ENCODE results near the gene ZNF335. TPM values are rescaled to one million over a fixed set of nuclear protein-coding genes. Genes with fewer than 3 reads are reported as not detected.
"Not testable (repeated sequence)": the region's sequence is repeated elsewhere in the genome, so short reads cannot be mapped to it uniquely, and the experiment has no call there.

The ZNF335 gene
- total RNA-seq, 3 donors from 2014 or later = 39.7 to 46.4 (median 41.6) TPM

- H3K36me3 Mint-ChIP-seq (ENCODE audit: insufficient read depth) = no peaks in the 10 kb centered on the region
- no peak overlapping the region for H3K4me3 Mint-ChIP-seq
- no peak for ATAC-seq
- no peak for DNase-seq
- peaks cover 44% of the 10 kb centered on the region for H3K4me1 Mint-ChIP-seq (ENCODE audit: low read depth)
- H3K9me3 Mint-ChIP-seq = no peaks in the 10 kb centered on the region
- no peaks in the 10 kb centered on the region for H3K27me3 Mint-ChIP-seq (ENCODE audit: low read depth)
Measured at GRCh38 chr20:45994761-45995493, 22.9 kb upstream of the ZNF335 start.

GRCh38 chr20:45993197-45993951 is 21.4 kb upstream of the ZNF335 start:
- ATAC-seq = peak in 1 of 2 donors; percentile 60
- peaks cover 28% of the 10 kb centered on the region for H3K4me1 Mint-ChIP-seq (ENCODE audit: low read depth)
- H3K36me3 Mint-ChIP-seq (ENCODE audit: insufficient read depth) = no peaks in the 10 kb centered on the region
- H3K27me3 Mint-ChIP-seq (ENCODE audit: low read depth) = peaks cover under 1% of the 10 kb centered on the region
- no peak for DNase-seq
- H3K9me3 Mint-ChIP-seq = no peaks in the 10 kb centered on the region
- H3K4me3 Mint-ChIP-seq = no peak overlapping the region

- H3K36me3 Mint-ChIP-seq (ENCODE audit: insufficient read depth) = no peaks in the 10 kb centered on the region
- no peak overlapping the region for H3K4me3 Mint-ChIP-seq
- no peaks in the 10 kb centered on the region for H3K9me3 Mint-ChIP-seq
- ATAC-seq (no peak), DNase-seq (no peak)
- H3K27me3 Mint-ChIP-seq (ENCODE audit: low read depth) = peaks cover 4% of the 10 kb centered on the region
- H3K4me1 Mint-ChIP-seq (ENCODE audit: low read depth) = peaks cover 13% of the 10 kb centered on the region
Measured at GRCh38 chr20:45991616-45992015, 19.6 kb upstream of the ZNF335 start.

- not testable (repeated sequence) for H3K27me3 Mint-ChIP-seq (ENCODE audit: low read depth); H3K36me3 Mint-ChIP-seq (ENCODE audit: insufficient read depth); ATAC-seq; H3K4me3 Mint-ChIP-seq; H3K9me3 Mint-ChIP-seq; DNase-seq; H3K4me1 Mint-ChIP-seq (ENCODE audit: low read depth)
Measured at GRCh38 chr20:45988830-45989229, 16.8 kb upstream of the ZNF335 start.

GRCh38 chr20:45987108-45987780 is 15.2 kb upstream of the ZNF335 start:
- H3K4me3 Mint-ChIP-seq = no peak overlapping the region
- H3K36me3 Mint-ChIP-seq (ENCODE audit: insufficient read depth) = no peaks in the 10 kb centered on the region
- peaks cover 4% of the 10 kb centered on the region for H3K4me1 Mint-ChIP-seq (ENCODE audit: low read depth)
- peaks cover 6% of the 10 kb centered on the region for H3K27me3 Mint-ChIP-seq (ENCODE audit: low read depth)
- peak; percentile 73 for DNase-seq
- no peaks in the 10 kb centered on the region for H3K9me3 Mint-ChIP-seq
- peak; percentile 96 to 99 for ATAC-seq

GRCh38 chr20:45985573-45985972 is 13.6 kb upstream of the ZNF335 start:
- Mint-ChIP-seq H3K9me3 (no peaks in the 10 kb centered on the region), H3K27me3 (ENCODE audit: low read depth) (peaks cover 6% of the 10 kb centered on the region), H3K4me3 (no peak overlapping the region), H3K4me1 (ENCODE audit: low read depth) (peaks cover 4% of the 10 kb centered on the region), H3K36me3 (ENCODE audit: insufficient read depth) (no peaks in the 10 kb centered on the region)
- ATAC-seq (no peak), DNase-seq (no peak)

GRCh38 chr20:45983279-45983743 is 11.3 kb upstream of the ZNF335 start:
- no peak overlapping the region for H3K4me3 Mint-ChIP-seq
- DNase-seq (no peak), ATAC-seq (no peak)
- peaks cover 4% of the 10 kb centered on the region for H3K27me3 Mint-ChIP-seq (ENCODE audit: low read depth)
- H3K9me3 Mint-ChIP-seq = no peaks in the 10 kb centered on the region
- H3K36me3 Mint-ChIP-seq (ENCODE audit: insufficient read depth) = no peaks in the 10 kb centered on the region
- H3K4me1 Mint-ChIP-seq (ENCODE audit: low read depth) = peaks cover 4% of the 10 kb centered on the region

- DNase-seq (no peak), ATAC-seq (no peak)
- H3K4me3 Mint-ChIP-seq = no peak overlapping the region
- peaks cover 1% of the 10 kb centered on the region for H3K27me3 Mint-ChIP-seq (ENCODE audit: low read depth)
- H3K4me1 Mint-ChIP-seq (ENCODE audit: low read depth) = peaks cover 2% of the 10 kb centered on the region
- no peaks in the 10 kb centered on the region for H3K36me3 Mint-ChIP-seq (ENCODE audit: insufficient read depth)
- H3K9me3 Mint-ChIP-seq = no peaks in the 10 kb centered on the region
Measured at GRCh38 chr20:45981261-45981660, 9.3 kb upstream of the ZNF335 start.

- Mint-ChIP-seq H3K4me3 (no peak overlapping the region), H3K9me3 (no peaks in the 10 kb centered on the region), H3K27me3 (ENCODE audit: low read depth) (no peaks in the 10 kb centered on the region), H3K4me1 (ENCODE audit: low read depth) (peaks cover 4% of the 10 kb centered on the region), H3K36me3 (ENCODE audit: insufficient read depth) (no peaks in the 10 kb centered on the region)
- ATAC-seq = no peak
- DNase-seq = no peak
Measured at GRCh38 chr20:45976086-45976485, 4.1 kb upstream of the ZNF335 start.

- H3K36me3 Mint-ChIP-seq (ENCODE audit: insufficient read depth) = no peaks in the 10 kb centered on the region
- ATAC-seq (no peak), DNase-seq (no peak)
- H3K27me3 Mint-ChIP-seq (ENCODE audit: low read depth) = no peaks in the 10 kb centered on the region
- H3K4me1 Mint-ChIP-seq (ENCODE audit: low read depth) = peaks cover 6% of the 10 kb centered on the region
- H3K9me3 Mint-ChIP-seq = no peaks in the 10 kb centered on the region
- no peak overlapping the region for H3K4me3 Mint-ChIP-seq
Measured at GRCh38 chr20:45975686-45976085, 3.7 kb upstream of the ZNF335 start.

- peaks cover 3% of the 10 kb centered on the region for H3K36me3 Mint-ChIP-seq (ENCODE audit: insufficient read depth)
- no peak for DNase-seq
- peaks cover 11% of the 10 kb centered on the region for H3K4me1 Mint-ChIP-seq (ENCODE audit: low read depth)
- H3K27me3 Mint-ChIP-seq (ENCODE audit: low read depth) = no peaks in the 10 kb centered on the region
- no peak overlapping the region for H3K4me3 Mint-ChIP-seq
- ATAC-seq = no peak
- no peaks in the 10 kb centered on the region for H3K9me3 Mint-ChIP-seq
Measured at GRCh38 chr20:45974896-45975565, 3.0 kb upstream of the ZNF335 start.

GRCh38 chr20:45972500-45973183 is 639 bp upstream of the ZNF335 start:
- Mint-ChIP-seq H3K27me3 (ENCODE audit: low read depth) (no peaks in the 10 kb centered on the region), H3K4me3 (peak overlapping the region; percentile 94), H3K36me3 (ENCODE audit: insufficient read depth) (peaks cover 3% of the 10 kb centered on the region), H3K9me3 (no peaks in the 10 kb centered on the region), H3K4me1 (ENCODE audit: low read depth) (peaks cover 23% of the 10 kb centered on the region)
- DNase-seq = no peak
- ATAC-seq = no peak

GRCh38 chr20:45971425-45971674 is 653 bp downstream of the ZNF335 start:
- Mint-ChIP-seq H3K27me3 (ENCODE audit: low read depth) (no peaks in the 10 kb centered on the region), H3K9me3 (no peaks in the 10 kb centered on the region), H3K4me3 (peak overlapping the region; percentile 94), H3K36me3 (ENCODE audit: insufficient read depth) (peaks cover 10% of the 10 kb centered on the region), H3K4me1 (ENCODE audit: low read depth) (peaks cover 23% of the 10 kb centered on the region)
- no peak for DNase-seq
- ATAC-seq = peak; percentile 6 to 13

All from activated T-cell treated with anti-CD3 and anti-CD28 coated beads, Interleukin-2, amount 50 U/mL, for 4 hours (primary cell).